Mesendoderm (in vitro differentiated cells): ENCODE measurements around the gene BDKRB1.

Source experiments
- DNase-seq: peaks from one replicate; pipeline ENCODE4 v3.0.0; 2013
- H2AK5ac ChIP-seq: 2 replicates; pipeline ENCODE4 v1.6.1; 2013; ENCODE audit warnings: low read length, inconsistent platforms
- H2BK120ac ChIP-seq: 2 replicates; pipeline ENCODE4 v1.6.1; 2013; ENCODE audit warnings: low read depth, mild to moderate bottlenecking, low read length, moderate library complexity, mixed read lengths
- H2BK15ac ChIP-seq: replicated peaks from 2 replicates; pipeline ENCODE4 v1.6.1; 2013; ENCODE audit warnings: low read depth, mild to moderate bottlenecking, moderate library complexity
- H2BK5ac ChIP-seq: 2 replicates; pipeline ENCODE4 v1.6.1; 2013; ENCODE audit warnings: low read length, inconsistent platforms
- H3K18ac ChIP-seq: 2 replicates; pipeline ENCODE4 v1.6.1; 2013; ENCODE audit warnings: mild to moderate bottlenecking, low read length, mixed read lengths
- H3K23ac ChIP-seq: one replicate; pipeline ENCODE4 v1.6.1; 2013; ENCODE audit warnings: low read length
- H3K27ac ChIP-seq: 2 replicates; pipeline ENCODE4 v1.5.1; 2013; ENCODE audit warnings: low read depth, mild to moderate bottlenecking, inconsistent platforms, low read length, moderate library complexity
- H3K27me3 ChIP-seq: 2 replicates; pipeline ENCODE4 v1.6.1; 2013; ENCODE audit warnings: low read length, control low read depth, mild to moderate bottlenecking, inconsistent platforms; ENCODE audit not compliant: insufficient read depth, poor library complexity
- H3K36me3 ChIP-seq: 2 replicates; pipeline ENCODE4 v1.6.1; 2013; ENCODE audit warnings: low read length, inconsistent platforms; ENCODE audit not compliant: control insufficient read depth, insufficient read depth
- H3K4ac ChIP-seq: one replicate; pipeline ENCODE4 v1.6.1; 2013; ENCODE audit warnings: low read depth, mild to moderate bottlenecking, low read length, moderate library complexity
- H3K4me1 ChIP-seq: 2 replicates; pipeline ENCODE4 v1.6.1; 2013; ENCODE audit warnings: low read depth, low read length, inconsistent platforms; ENCODE audit not compliant: control insufficient read depth
- H3K4me2 ChIP-seq: 2 replicates; pipeline ENCODE4 v1.6.1; 2013; ENCODE audit warnings: low read length
- H3K4me3 ChIP-seq: 2 replicates; pipeline ENCODE4 v1.5.1; 2013; ENCODE audit warnings: mild to moderate bottlenecking, low read length
- H3K56ac ChIP-seq: one replicate; pipeline ENCODE4 v1.6.1; 2013; ENCODE audit warnings: low read length
- H3K79me1 ChIP-seq: 2 replicates; pipeline ENCODE4 v1.6.1; 2013; ENCODE audit warnings: low read length, inconsistent platforms
- H3K79me2 ChIP-seq: 2 replicates; pipeline ENCODE4 v1.6.1; 2013; ENCODE audit warnings: mild to moderate bottlenecking, low read length; ENCODE audit not compliant: control insufficient read depth, insufficient read depth
- H3K9ac ChIP-seq: 2 replicates; pipeline ENCODE4 v1.6.1; 2013; ENCODE audit warnings: low read length, inconsistent platforms
- H4K5ac ChIP-seq: one replicate; pipeline ENCODE4 v1.6.1; 2013; ENCODE audit warnings: low read length
- H4K8ac ChIP-seq: one replicate; pipeline ENCODE4 v1.6.1; 2013; ENCODE audit warnings: low read depth, mild to moderate bottlenecking, control low read depth, low read length, moderate library complexity
- WGBS: extraction: QIAGEN DNeasy Blood & Tissue Kit; methylation state at CpG from one replicate; pipeline ENCODE4 v1.1.7; 2013; ENCODE audit warnings: low lambda C conversion rate, missing lambda C conversion rate; ENCODE audit not compliant: insufficient coverage; ENCODE audit errors: extremely low coverage; 5-methylcytosine and 5-hydroxymethylcytosine counted together

The BDKRB1 gene

DNA sequence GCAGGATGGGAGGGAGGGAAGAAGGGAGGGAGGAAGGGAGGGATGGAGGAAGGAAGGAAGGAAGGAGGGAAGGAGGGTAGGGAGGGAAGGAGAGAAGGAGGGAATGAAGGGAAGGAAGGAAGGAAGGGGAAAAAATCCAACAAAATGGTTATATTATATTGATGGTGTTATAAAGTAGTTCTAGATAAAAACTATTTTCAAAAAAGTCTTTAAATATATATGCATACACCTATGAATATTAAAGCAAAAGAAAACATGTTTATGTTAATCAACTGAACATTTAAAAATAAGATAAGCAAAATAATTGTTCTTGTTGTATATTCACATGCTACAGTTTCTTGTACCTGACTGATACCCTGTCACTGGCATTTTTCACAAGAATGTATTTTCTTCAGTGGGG, 1.9 kb downstream of the BDKRB1 start:
- H3K18ac ChIP-seq: no peak overlapping the region
- no peak overlapping the region for H3K4me2 ChIP-seq
- no peak overlapping the region for H3K23ac ChIP-seq
- no peak overlapping the region for H2BK120ac ChIP-seq
- H3K4me3 ChIP-seq: no peak overlapping the region
- H3K79me2 ChIP-seq: no peaks in the 10 kb centered on the region
- DNase-seq: no peak
- H3K27ac ChIP-seq: no peak overlapping the region
- H3K56ac ChIP-seq: no peak overlapping the region
- no peak overlapping the region for H2BK5ac ChIP-seq
- no peak overlapping the region for H4K5ac ChIP-seq
- no peaks in the 10 kb centered on the region for H3K27me3 ChIP-seq
- H4K8ac ChIP-seq: no peak overlapping the region
- H3K4me1 ChIP-seq: peaks cover 2% of the 10 kb centered on the region
- no peak overlapping the region for H2BK15ac ChIP-seq
- H3K4ac ChIP-seq: no peak overlapping the region
- no peak overlapping the region for H3K9ac ChIP-seq
- no peaks in the 10 kb centered on the region for H3K79me1 ChIP-seq
- no peak overlapping the region for H2AK5ac ChIP-seq
- H3K36me3 ChIP-seq: no peaks in the 10 kb centered on the region

DNA sequence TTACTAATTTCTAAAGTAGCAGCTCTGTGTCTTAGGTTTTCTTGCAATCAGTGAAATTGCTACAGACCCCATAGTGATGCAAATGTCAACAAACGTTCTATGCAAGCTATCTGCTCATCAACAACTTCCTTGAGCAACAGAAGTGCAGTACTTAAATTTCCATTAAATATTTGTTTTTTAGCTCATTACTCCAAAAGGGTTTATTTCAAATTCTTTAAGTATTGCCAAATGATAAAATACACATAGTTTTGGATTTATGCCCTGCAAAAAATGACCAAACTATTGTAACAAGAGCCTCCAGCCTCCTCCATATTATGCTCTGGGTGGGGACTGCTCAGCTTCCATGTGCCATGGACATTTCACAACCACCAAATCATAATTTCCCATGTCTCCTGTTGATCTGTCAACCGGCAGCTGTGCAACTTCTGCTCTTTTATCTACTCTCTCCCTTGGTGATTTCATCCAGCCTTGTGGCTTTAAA, 4.4 kb downstream of the BDKRB1 start:
- no peak overlapping the region for H3K27ac ChIP-seq
- H3K56ac ChIP-seq: no peak overlapping the region
- H3K27me3 ChIP-seq: no peaks in the 10 kb centered on the region
- H3K4me3 ChIP-seq: no peak overlapping the region
- H2BK5ac ChIP-seq: no peak overlapping the region
- no peak overlapping the region for H3K9ac ChIP-seq
- H2BK120ac ChIP-seq: no peak overlapping the region
- WGBS: no CpG with 5 or more reads among the region's 2 CpGs
- no peak overlapping the region for H4K5ac ChIP-seq
- H3K4ac ChIP-seq: no peak overlapping the region
- H3K4me2 ChIP-seq: no peak overlapping the region
- no peak overlapping the region for H2AK5ac ChIP-seq
- H3K18ac ChIP-seq: no peak overlapping the region
- no peak overlapping the region for H2BK15ac ChIP-seq
- no peaks in the 10 kb centered on the region for H3K79me1 ChIP-seq
- H3K23ac ChIP-seq: no peak overlapping the region
- no peaks in the 10 kb centered on the region for H3K79me2 ChIP-seq
- no peaks in the 10 kb centered on the region for H3K36me3 ChIP-seq
- no peaks in the 10 kb centered on the region for H3K4me1 ChIP-seq
- H4K8ac ChIP-seq: no peak overlapping the region
- no peak for DNase-seq

DNA sequence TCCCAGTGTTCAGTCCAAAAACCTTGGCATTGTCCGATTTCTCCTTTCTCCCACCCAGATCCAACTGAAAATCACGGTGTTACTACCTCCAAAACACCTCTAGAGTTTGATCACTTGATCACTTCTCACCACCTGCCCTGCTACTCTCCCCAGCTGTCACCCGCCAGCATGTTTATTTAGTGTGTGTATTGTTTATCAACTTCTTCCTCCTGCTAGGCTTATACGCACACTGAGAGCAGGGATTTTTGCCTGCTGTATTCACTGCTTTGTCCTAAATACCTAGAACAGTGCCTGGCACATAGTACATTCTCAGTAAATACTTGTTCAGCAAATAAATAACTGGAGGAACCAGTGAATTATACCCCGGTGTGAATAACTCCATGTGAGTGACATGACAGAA, 5.0 kb downstream of the BDKRB1 start:
- WGBS: no CpG with 5 or more reads among the region's 5 CpGs
- Histone ChIP-seq H3K4ac (no peak overlapping the region), H4K5ac (no peak overlapping the region), H3K4me2 (no peak overlapping the region), H3K56ac (no peak overlapping the region), H2BK120ac (no peak overlapping the region), H3K4me3 (no peak overlapping the region), H3K27ac (no peak overlapping the region), H3K23ac (no peak overlapping the region), H3K9ac (no peak overlapping the region), H3K79me1 (no peaks in the 10 kb centered on the region), H2BK15ac (no peak overlapping the region), H3K4me1 (no peaks in the 10 kb centered on the region), H3K36me3 (no peaks in the 10 kb centered on the region), H2BK5ac (no peak overlapping the region), H3K79me2 (no peaks in the 10 kb centered on the region), H3K27me3 (no peaks in the 10 kb centered on the region), H3K18ac (no peak overlapping the region), H4K8ac (no peak overlapping the region), H2AK5ac (no peak overlapping the region)
- no peak for DNase-seq

DNA sequence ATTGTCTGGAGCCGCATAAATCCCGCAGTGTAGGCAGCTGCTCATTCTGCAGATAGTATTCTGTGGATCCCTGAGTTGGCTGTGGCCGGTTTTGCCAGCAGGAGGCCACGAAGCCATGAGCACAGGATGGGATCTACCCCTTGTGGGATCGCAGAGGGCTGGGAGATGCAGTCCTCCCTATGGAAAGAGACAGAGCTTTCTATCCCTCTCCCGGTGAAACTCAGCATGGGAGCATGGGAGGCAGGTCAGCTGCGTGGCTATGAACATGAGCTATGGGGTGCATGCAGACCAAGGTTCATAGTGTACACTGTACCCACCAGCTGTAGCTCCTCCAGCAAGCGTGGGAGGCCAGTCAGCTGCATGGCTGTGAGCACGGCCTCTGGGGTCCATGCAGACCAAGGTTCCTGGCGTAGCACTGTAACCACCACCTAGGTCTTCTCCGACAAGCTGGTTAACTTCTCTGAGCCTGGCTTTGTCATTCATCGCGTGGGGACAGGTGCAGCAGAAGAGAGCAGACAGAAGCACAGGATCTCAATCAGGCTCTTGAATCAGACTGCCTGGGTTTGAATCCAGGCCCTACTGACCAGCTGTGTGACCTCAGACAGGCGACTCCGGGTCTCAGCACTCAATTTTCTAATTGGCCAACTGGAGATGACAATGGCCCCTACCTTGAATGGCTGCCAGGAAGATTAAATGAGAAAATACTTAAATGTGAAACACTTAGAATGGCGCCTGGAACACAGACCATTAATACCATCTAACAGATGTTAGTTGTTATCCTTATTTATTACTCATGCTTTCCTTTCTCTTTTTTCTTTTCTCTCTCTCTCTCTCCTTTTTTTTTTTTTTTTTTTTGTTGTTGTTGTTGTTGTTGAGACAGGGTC, 6.0 kb downstream of the BDKRB1 start:
- Histone ChIP-seq H2BK5ac (no peak overlapping the region), H3K23ac (no peak overlapping the region), H3K79me2 (no peaks in the 10 kb centered on the region), H2BK15ac (no peak overlapping the region), H3K36me3 (no peaks in the 10 kb centered on the region), H3K4me3 (no peak overlapping the region), H4K8ac (no peak overlapping the region), H3K4me1 (no peaks in the 10 kb centered on the region), H2BK120ac (no peak overlapping the region), H4K5ac (no peak overlapping the region), H3K79me1 (no peaks in the 10 kb centered on the region), H3K56ac (no peak overlapping the region), H3K27me3 (no peaks in the 10 kb centered on the region), H3K27ac (no peak overlapping the region), H2AK5ac (no peak overlapping the region), H3K18ac (no peak overlapping the region), H3K4ac (no peak overlapping the region), H3K4me2 (no peak overlapping the region), H3K9ac (no peak overlapping the region)
- WGBS: no CpG with 5 or more reads among the region's 16 CpGs
- no peak for DNase-seq

DNA sequence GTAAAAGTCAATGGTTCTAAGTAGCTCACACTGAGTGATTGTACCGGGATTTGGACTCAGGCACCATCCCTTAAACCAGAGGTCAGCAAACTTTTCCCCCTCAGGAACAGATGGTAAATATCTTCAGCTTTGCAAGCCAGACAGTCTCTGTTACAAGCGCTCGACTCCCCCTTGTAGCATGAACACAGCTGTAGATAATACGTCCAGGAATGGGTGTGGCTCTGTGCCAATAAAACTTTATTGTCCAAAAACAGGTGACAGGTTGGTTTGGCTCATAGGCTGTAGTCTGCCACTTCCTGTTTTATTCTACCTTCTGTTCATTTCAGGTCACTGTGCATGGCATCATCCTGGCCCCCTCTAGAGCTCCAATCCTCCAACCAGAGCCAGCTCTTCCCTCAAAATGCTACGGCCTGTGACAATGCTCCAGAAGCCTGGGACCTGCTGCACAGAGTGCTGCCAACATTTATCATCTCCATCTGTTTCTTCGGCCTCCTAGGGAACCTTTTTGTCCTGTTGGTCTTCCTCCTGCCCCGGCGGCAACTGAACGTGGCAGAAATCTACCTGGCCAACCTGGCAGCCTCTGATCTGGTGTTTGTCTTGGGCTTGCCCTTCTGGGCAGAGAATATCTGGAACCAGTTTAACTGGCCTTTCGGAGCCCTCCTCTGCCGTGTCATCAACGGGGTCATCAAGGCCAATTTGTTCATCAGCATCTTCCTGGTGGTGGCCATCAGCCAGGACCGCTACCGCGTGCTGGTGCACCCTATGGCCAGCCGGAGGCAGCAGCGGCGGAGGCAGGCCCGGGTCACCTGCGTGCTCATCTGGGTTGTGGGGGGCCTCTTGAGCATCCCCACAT, 7.6 kb downstream of the BDKRB1 start:
- no peak overlapping the region for H4K8ac ChIP-seq
- no peak overlapping the region for H2BK120ac ChIP-seq
- no peaks in the 10 kb centered on the region for H3K79me1 ChIP-seq
- H3K27ac ChIP-seq: no peak overlapping the region
- H2BK15ac ChIP-seq: no peak overlapping the region
- H3K79me2 ChIP-seq: no peaks in the 10 kb centered on the region
- H4K5ac ChIP-seq: no peak overlapping the region
- H3K56ac ChIP-seq: no peak overlapping the region
- no peak for DNase-seq
- no peak overlapping the region for H2AK5ac ChIP-seq
- H3K18ac ChIP-seq: no peak overlapping the region
- H3K23ac ChIP-seq: no peak overlapping the region
- no peak overlapping the region for H3K9ac ChIP-seq
- no peak overlapping the region for H3K4ac ChIP-seq
- no peak overlapping the region for H3K4me2 ChIP-seq
- no peaks in the 10 kb centered on the region for H3K36me3 ChIP-seq
- H2BK5ac ChIP-seq: no peak overlapping the region
- WGBS: no CpG with 5 or more reads among the region's 20 CpGs
- H3K4me1 ChIP-seq: no peaks in the 10 kb centered on the region
- no peak overlapping the region for H3K4me3 ChIP-seq
- no peaks in the 10 kb centered on the region for H3K27me3 ChIP-seq
